Limb (tissue), 2 donors: ENCODE measurements around the gene NR2C2AP.
A peak's percentile ranks its signal among the peaks of the same experiment; 100 is the strongest.

Experiments
- DNase-seq, 2 donors: peaks; one replicate each; pipeline ENCODE4 v3.0.0-alpha.2; 2016; ENCODE audit errors: extremely low spot score in 2 of 2

Gene NR2C2AP

GRCh38 chr19:19215792-19216191 is 12.6 kb upstream of the NR2C2AP start:
- no peak for DNase-seq

GRCh38 chr19:19214892-19215291 is 11.7 kb upstream of the NR2C2AP start:
- peak; percentile 61 to 85 for DNase-seq

GRCh38 chr19:19214159-19214490 is 10.9 kb upstream of the NR2C2AP start:
- DNase-seq, result no peak

GRCh38 chr19:19213426-19214158 is 10.4 kb upstream of the NR2C2AP start:
- no peak for DNase-seq

- no peak for DNase-seq
Observed at GRCh38 chr19:19212916-19213315, 9.7 kb upstream of the NR2C2AP start.

- peak in 1 of 2 donors; percentile 67 for DNase-seq
Observed at GRCh38 chr19:19211499-19212420, 8.5 kb upstream of the NR2C2AP start, which contains the start of gene NCAN. Gene NCAN, plus strand, starts transcription at chr19:19211958. Its CDS starts 4,996 bp downstream, at chr19:19216954.

GRCh38 chr19:19209372-19209771 is 6.2 kb upstream of the NR2C2AP start:
- DNase-seq, result no peak

GRCh38 chr19:19207637-19208572 is 4.7 kb upstream of the NR2C2AP start:
- no peak for DNase-seq

- no peak for DNase-seq
Observed at GRCh38 chr19:19206938-19207337, 3.7 kb upstream of the NR2C2AP start.

- DNase-seq, result no peak
Observed at GRCh38 chr19:19205416-19206410, 2.5 kb upstream of the NR2C2AP start.

GRCh38 chr19:19204181-19204580 is 967 bp upstream of the NR2C2AP start:
- no peak for DNase-seq

GRCh38 chr19:19202707-19203011 is 555 bp downstream of the NR2C2AP start:
- DNase-seq, result no peak

GRCh38 chr19:19201697-19202630 is 1.2 kb downstream of the NR2C2AP start:
- no peak for DNase-seq

GRCh38 chr19:19193926-19194325 is 9.3 kb downstream of the NR2C2AP start:
- DNase-seq, result no peak

GRCh38 chr19:19192910-19193423 is 10.2 kb downstream of the NR2C2AP start:
- no peak for DNase-seq

GRCh38 chr19:19192078-19192882 is 10.9 kb downstream of the NR2C2AP start, which contains the start of the genes BORCS8 and RFXANK:
Gene BORCS8, minus strand, starts transcription at chr19:19192152. Its CDS starts 35 bp downstream, at chr19:19192117.
Gene RFXANK, plus strand, starts transcription at chr19:19192258. Its CDS starts 1,689 bp downstream, at chr19:19193947.
- DNase-seq, result peak; percentile 99 to 100

GRCh38 chr19:19191768-19192077 is 11.5 kb downstream of the NR2C2AP start:
- DNase-seq, result no peak

GRCh38 chr19:19186742-19187141 is 16.5 kb downstream of the NR2C2AP start:
- DNase-seq, result no peak
